Stomach (tissue), 4 donors: Measurements from ENCODE around the gene C2orf68.
"Not testable (repeated sequence)": the region's sequence is repeated elsewhere in the genome, so short reads cannot be mapped to it uniquely, and the experiment has no call there.

Experiments used
- CTCF ChIP-seq, 7 experiments: fragments of 450-650 bp in 4 of 7; fragments of 200-600 bp in 3 of 7; sonication (generic) in 3 of 7; IDR thresholded peaks; one replicate each; pipeline ENCODE4 v1.5.1; 2016 to 2019; ENCODE audit warnings: antibody characterized with exemption in 7 of 7, control low read depth in 2 of 7, mild to moderate bottlenecking in 1 of 7
- EP300 ChIP-seq: sonication (generic); formaldehyde crosslinking; IDR thresholded peaks from one replicate; pipeline ENCODE4 v1.6.1; 2017; ENCODE audit warnings: antibody characterized with exemption
- POLR2A ChIP-seq, 4 donors: fragments of 450-650 bp; IDR thresholded peaks; one replicate each; pipeline ENCODE4 v1.6.1; 2016; ENCODE audit warnings: antibody characterized with exemption in 4 of 4, control low read depth in 2 of 4, mild to moderate bottlenecking in 1 of 4, moderate library complexity in 1 of 4
- POLR2AphosphoS5 ChIP-seq, 3 donors: sonication (generic); formaldehyde crosslinking; IDR thresholded peaks; one replicate each; pipeline ENCODE4 v1.6.1; 2016; ENCODE audit warnings: antibody characterized with exemption in 3 of 3

- TF ChIP-seq POLR2AphosphoS5 (IDR thresholded peaks at IDR 0.05); CTCF (IDR thresholded peaks at IDR 0.05); POLR2A (IDR thresholded peaks at IDR 0.05); EP300: not testable (repeated sequence)
Measured at GRCh38 chr2:85592299-85592698, 19.6 kb downstream of the C2orf68 start.
